Glutamatergic neuron (in vitro differentiated cells): ENCODE results near the gene NCEH1. TPM values are rescaled to one million over a fixed set of nuclear protein-coding genes. Genes with fewer than 3 reads are reported as not detected.
"Not testable (repeated sequence)": the region's sequence is repeated elsewhere in the genome, so short reads cannot be mapped to it uniquely, and the experiment has no call there.

ENCODE experiments used
- DNase-seq: peaks from one replicate; pipeline ENCODE4 v3.0.0; 2022
- H3K27ac Mint-ChIP-seq: one replicate; pipeline ENCODE4 v1.8.0; 2020; ENCODE audit warnings: mild to moderate bottlenecking, mixed read lengths, inconsistent platforms; ENCODE audit not compliant: unreplicated experiment
- H3K27me3 Mint-ChIP-seq: one replicate; pipeline ENCODE4 v1.8.0; 2020; ENCODE audit warnings: mild to moderate bottlenecking, moderate library complexity, mixed read lengths, inconsistent platforms; ENCODE audit not compliant: unreplicated experiment
- H3K36me3 Mint-ChIP-seq: one replicate; pipeline ENCODE4 v1.8.0; 2020; ENCODE audit warnings: mild to moderate bottlenecking, mixed read lengths, inconsistent platforms; ENCODE audit not compliant: unreplicated experiment
- H3K4me1 Mint-ChIP-seq: one replicate; pipeline ENCODE4 v1.8.0; 2020; ENCODE audit warnings: mild to moderate bottlenecking, low read depth, mixed read lengths, inconsistent platforms; ENCODE audit not compliant: unreplicated experiment
- H3K4me3 Mint-ChIP-seq: one replicate; pipeline ENCODE4 v1.8.0; 2020; ENCODE audit warnings: mild to moderate bottlenecking, mixed read lengths, inconsistent platforms; ENCODE audit not compliant: unreplicated experiment
- H3K9me3 Mint-ChIP-seq: one replicate; pipeline ENCODE4 v1.8.0; 2020; ENCODE audit warnings: mild to moderate bottlenecking, moderate library complexity, mixed read lengths, inconsistent platforms; ENCODE audit not compliant: unreplicated experiment
- total RNA-seq: library from RNA; stranded (reverse); fragmentation: NEBNext Ultra II Directional; extraction: Animal tissue kit (Norgen Biotek cat#: 25700); gene quantifications from one replicate; pipeline ENCODE4 v1.2.1, GENCODE V29; 2021; ENCODE audit not compliant: unreplicated experiment
- TF ChIP-seq, protein P1 (sequence below): fragments of 200-600 bp; sonication (generic); IDR thresholded peaks from one replicate; pipeline ENCODE4 v1.5.0; 2021; ENCODE audit not compliant: partially characterized antibody, unreplicated experiment

NCEH1 gene
- total RNA-seq, 1 donor from 2014 or later = 1.5 TPM

DNA sequence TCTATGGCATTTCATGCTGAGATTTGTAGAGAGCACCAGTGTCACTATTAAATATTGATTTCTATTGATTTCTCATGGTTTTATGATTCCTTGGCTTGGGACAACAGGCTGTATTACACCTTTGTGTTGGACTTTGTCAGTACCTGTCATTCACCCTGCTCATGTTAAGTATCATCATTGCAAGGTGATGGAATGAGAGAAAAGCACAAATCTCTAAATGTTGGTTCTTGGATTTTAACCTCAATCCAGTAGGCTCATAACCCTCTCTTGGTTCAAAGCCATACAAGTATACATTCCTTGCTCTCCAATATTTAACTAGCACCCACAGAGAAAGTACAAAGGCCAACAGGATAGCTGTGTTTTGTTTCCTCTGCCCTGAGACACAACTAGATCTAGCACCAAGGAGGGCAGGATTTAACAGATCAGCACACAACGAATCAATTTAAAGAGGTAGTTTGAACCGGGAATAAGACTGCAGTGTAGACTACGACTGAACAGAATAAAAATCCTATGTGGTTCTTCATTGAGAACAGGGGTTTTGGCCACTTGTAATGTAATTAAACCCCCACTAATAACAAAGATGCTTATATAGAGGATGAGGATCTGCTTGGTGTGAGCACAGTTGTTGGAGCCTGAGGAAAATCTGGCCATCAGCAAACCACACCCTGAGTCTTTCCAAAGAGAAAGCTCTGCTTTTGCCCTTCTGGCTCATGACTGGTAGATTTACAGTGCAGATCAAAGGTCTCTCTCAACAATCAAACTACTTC is 109.6 kb downstream of the NCEH1 start:
- no peaks in the 10 kb centered on the region for H3K4me1 Mint-ChIP-seq
- H3K27ac Mint-ChIP-seq = no peak overlapping the region
- DNase-seq = no peak
- no peaks in the 10 kb centered on the region for H3K36me3 Mint-ChIP-seq
- H3K4me3 Mint-ChIP-seq = no peak overlapping the region
- no peaks in the 10 kb centered on the region for H3K9me3 Mint-ChIP-seq
- TF ChIP-seq, protein P1, sequence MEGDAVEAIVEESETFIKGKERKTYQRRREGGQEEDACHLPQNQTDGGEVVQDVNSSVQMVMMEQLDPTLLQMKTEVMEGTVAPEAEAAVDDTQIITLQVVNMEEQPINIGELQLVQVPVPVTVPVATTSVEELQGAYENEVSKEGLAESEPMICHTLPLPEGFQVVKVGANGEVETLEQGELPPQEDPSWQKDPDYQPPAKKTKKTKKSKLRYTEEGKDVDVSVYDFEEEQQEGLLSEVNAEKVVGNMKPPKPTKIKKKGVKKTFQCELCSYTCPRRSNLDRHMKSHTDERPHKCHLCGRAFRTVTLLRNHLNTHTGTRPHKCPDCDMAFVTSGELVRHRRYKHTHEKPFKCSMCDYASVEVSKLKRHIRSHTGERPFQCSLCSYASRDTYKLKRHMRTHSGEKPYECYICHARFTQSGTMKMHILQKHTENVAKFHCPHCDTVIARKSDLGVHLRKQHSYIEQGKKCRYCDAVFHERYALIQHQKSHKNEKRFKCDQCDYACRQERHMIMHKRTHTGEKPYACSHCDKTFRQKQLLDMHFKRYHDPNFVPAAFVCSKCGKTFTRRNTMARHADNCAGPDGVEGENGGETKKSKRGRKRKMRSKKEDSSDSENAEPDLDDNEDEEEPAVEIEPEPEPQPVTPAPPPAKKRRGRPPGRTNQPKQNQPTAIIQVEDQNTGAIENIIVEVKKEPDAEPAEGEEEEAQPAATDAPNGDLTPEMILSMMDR = no peak
- no peaks in the 10 kb centered on the region for H3K27me3 Mint-ChIP-seq

DNA sequence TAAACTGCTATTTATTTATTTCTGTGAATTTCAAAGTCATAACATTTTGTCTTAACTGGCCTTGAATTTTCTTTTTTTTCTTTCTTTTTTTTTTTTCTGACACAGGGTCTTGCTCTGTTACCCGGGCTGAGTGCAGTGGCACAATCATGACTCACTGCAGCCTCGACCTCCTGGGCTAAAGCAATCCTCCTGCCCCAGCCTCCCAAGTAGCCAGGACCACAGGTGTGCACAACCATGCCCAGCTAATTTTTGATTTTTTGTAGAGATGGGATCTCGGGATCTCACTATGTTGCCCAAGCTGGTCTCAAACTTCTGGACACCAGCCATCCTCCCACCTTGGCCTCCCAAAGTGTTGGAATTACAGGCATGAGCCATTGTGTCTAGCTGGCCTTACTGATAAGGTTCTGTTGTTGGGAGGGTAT is 110.2 kb downstream of the NCEH1 start:
- TF ChIP-seq, protein P1 = no peak
- Mint-ChIP-seq H3K27me3 (no peaks in the 10 kb centered on the region), H3K4me1 (no peaks in the 10 kb centered on the region), H3K9me3 (no peaks in the 10 kb centered on the region), H3K4me3 (no peak overlapping the region), H3K36me3 (no peaks in the 10 kb centered on the region), H3K27ac (no peak overlapping the region)
- no peak for DNase-seq

DNA sequence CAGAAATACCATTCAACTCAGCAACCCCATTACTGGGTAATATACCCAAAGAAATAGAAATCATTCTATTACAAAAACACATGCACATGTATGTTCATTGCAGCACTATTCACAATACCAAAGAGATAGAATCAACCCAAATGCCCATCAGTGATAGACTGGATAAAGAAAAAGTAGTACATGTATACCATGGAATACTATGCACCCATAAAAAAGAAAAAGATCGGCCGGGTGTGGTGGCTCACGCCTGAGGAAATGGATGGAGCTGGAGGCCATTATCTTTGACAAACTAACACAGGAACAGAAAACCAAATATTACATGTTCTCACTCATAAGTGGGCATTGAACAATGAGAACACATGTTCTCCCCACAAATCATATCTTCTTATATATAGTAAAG is 112.0 kb downstream of the NCEH1 start:
- no peaks in the 10 kb centered on the region for H3K36me3 Mint-ChIP-seq
- DNase-seq = no peak
- TF ChIP-seq, protein P1 = no peak
- no peaks in the 10 kb centered on the region for H3K27me3 Mint-ChIP-seq
- no peak overlapping the region for H3K4me3 Mint-ChIP-seq
- no peak overlapping the region for H3K27ac Mint-ChIP-seq
- no peaks in the 10 kb centered on the region for H3K4me1 Mint-ChIP-seq
- no peaks in the 10 kb centered on the region for H3K9me3 Mint-ChIP-seq

DNA sequence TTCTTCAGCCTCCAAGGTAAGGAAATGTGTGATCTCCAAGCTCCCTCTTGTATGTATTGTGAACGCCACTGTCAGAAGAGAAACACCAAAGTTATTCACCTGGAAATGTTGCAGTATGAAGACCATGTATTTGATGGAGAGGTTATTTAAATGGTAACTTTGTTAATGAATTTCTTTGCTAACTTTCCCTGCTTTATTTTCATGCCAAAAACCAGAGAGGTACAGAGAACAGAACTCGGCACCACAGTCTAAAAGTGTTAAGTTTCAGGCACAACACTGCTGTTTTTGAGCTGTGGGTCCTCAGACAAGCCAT is 114.5 kb downstream of the NCEH1 start:
- H3K9me3 Mint-ChIP-seq = no peaks in the 10 kb centered on the region
- no peaks in the 10 kb centered on the region for H3K4me1 Mint-ChIP-seq
- H3K27me3 Mint-ChIP-seq = no peaks in the 10 kb centered on the region
- TF ChIP-seq, protein P1 = no peak
- DNase-seq = no peak
- H3K4me3 Mint-ChIP-seq = no peak overlapping the region
- no peak overlapping the region for H3K27ac Mint-ChIP-seq
- no peaks in the 10 kb centered on the region for H3K36me3 Mint-ChIP-seq

DNA sequence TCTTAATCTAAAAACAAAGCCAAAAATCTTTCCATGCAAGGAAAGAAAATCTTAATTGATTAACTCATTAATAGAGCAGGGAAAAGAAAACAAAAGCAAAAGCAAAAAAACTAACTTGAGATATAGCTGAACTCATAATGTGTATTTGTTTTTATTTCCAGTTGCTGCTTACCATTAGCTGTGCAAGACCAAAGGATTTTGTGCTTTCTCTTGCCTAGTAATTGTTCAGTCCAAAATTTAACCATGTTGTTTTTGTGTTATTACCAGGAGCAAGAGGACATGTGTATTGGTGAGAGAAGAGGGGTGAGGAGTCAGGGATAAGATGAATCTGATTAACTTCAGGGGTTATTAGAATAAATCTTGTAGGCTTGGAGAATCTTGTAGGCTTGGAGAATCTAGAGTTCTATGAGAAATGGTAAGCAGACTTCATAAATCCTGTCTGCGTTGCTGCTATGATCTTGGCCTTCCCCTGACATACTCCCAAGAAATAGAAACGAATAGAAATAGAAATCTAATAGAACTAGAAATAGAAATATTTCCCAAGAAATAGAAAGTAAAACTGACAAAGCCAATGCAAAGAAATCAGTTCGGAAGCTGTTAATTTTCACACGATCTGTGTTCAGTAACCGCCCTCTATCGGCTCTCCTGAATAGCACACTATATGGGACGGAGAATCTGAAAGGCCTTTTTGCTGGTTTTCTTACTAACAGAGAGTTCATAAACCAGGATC is 115.0 kb downstream of the NCEH1 start:
- TF ChIP-seq, protein P1 = peak; percentile 58
- no peak for DNase-seq
- Mint-ChIP-seq H3K27me3 (no peaks in the 10 kb centered on the region), H3K27ac (no peak overlapping the region), H3K9me3 (no peaks in the 10 kb centered on the region), H3K4me3 (no peak overlapping the region), H3K36me3 (no peaks in the 10 kb centered on the region), H3K4me1 (no peaks in the 10 kb centered on the region)

DNA sequence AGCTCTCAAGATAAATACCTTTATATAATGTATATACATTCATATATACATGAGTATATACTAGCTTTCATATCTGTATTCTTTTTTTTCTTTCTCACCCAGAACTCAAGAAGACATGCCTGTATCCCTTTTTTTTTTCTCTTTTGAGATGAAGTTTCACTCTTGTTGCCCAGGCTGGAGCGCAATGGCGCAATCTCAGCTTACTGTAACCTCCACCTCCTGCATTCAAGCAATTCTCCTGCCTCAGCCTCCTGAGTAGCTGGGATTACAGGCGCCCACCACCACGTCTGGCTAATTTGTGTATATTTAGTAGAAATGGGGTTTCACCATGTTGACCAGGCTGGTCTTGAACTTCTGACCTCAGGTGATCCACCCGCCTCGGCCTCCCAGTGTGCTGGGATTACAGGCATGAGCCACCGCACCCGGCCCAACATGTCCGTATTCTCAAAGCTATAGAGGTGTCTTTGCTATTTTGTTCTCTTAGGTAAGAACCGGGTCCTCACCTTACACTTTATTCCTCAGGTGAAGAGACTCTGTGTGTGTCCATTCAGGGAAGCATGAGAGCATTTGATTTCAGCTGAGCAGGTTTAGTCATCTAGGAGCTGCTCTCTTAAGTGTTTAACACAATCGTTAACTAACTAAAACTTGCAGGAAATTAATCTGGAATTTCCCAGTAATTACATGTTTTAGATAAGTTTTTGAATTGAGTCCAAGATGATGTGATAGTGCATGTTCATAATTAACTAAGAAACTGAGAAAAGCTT is 115.8 kb downstream of the NCEH1 start:
- not testable (repeated sequence) for H3K27me3 Mint-ChIP-seq, H3K4me3 Mint-ChIP-seq, H3K27ac Mint-ChIP-seq, H3K36me3 Mint-ChIP-seq, H3K9me3 Mint-ChIP-seq, H3K4me1 Mint-ChIP-seq, DNase-seq
